ENCODE measurements around the gene TRIM2. TPM values are rescaled to one million over a fixed set of nuclear protein-coding genes. Genes with fewer than 3 reads are reported as not detected.
A peak's percentile ranks its signal among the peaks of the same experiment; 100 is the strongest.

TRIM2 gene
- total RNA-seq, 1 experiment from 2014 or later: 18.9 TPM

DNA sequence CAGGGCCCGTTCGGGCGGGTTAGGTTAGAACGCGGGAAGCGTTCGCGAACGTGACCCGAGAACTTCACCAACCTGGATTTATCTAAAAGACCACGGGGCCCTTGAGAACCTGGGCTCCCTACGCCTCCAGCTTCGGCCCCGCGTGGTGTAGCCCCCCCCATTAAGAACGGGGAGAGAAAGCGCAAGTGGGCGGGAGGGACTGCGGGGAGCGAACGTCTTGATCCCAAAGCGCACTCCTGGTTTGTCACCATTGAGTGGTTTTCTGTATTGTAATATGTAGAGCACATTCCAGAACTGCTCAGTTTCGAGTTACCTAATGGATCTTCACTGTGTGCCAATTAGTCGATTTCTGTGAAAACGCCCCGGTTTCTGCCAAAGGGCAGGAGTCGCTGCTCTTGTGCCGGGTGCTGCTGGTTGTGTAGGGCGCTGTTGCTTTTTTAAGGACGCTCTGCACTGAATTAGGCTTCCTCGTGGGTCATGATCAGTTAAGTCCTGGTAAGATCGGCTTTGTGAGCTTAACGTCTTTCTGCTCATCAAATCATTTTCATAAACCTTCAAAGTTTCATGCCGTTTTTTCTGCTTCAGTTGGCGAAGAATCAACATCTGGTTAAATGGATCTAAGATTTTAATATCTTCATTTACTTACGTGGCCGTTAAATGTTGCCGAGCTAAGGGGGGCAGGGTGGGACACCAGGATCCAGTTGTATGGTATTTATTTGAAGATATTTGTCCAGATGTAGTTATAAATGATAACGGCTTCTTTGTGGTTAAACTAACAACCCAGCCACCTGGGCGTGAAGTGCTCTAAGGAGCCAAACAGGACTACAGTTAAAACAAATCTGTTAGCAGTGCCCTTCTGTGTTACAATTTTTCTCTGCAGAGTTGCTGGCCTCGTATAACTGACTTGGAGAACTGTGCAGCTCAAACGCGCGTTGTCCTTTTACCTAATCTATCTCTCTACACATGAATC is 141.1 kb downstream of the TRIM2 start:
- peak overlapping the region; percentile 87 for H3K4me3 ChIP-seq (ENCODE audit: low read length)
- peak overlapping the region; percentile 51 for H3K27ac ChIP-seq (ENCODE audit: low read length)
- H3F3A ChIP-seq (ENCODE audit: low read length, unreplicated experiment): no peaks in the 10 kb centered on the region
- TSS peak; percentile 36 for BruUV-seq (replicated peaks)
- H3K36me3 ChIP-seq (ENCODE audit: low read depth, low read length): peaks cover 4% of the 10 kb centered on the region
- H3K9ac ChIP-seq (ENCODE audit: low read length): peak overlapping the region; percentile 97
- POLR2A ChIA-PET (ENCODE audit: unreplicated experiment): interaction anchor here (0.6 to 1.0 kb wide), 4 partner anchors 73 to 308 kb away, joined by 3 to 4 read pairs (median 4); no protein-coding TSS in a partner anchor
- peaks cover 54% of the 10 kb centered on the region for H3K79me2 ChIP-seq (ENCODE audit: low read length)
- ATAC-seq (peak; percentile 54), DNase-seq (peak; percentile 50)
- no peaks in the 10 kb centered on the region for H3K9me3 ChIP-seq (ENCODE audit: low read length)
- H3K4me2 ChIP-seq (ENCODE audit: low read length): peak overlapping the region; percentile 92
- peaks cover 36% of the 10 kb centered on the region for H3K4me1 ChIP-seq (ENCODE audit: insufficient read depth, low read length)
- 0 out of 2 replicates have a peak, but pooled peaks cover 3% of the 10 kb centered on the region for H4K20me1 ChIP-seq (ENCODE audit: low read length)
- intact Hi-C loops (cut with micrococcal nuclease): loop anchor here (2.0 to 10.0 kb wide), 4 partner anchors 88 to 407 kb away; partner anchors contain the start of gene TMEM131L
- H3K9me2 ChIP-seq (replicated peaks; ENCODE audit: low read length): no peaks in the 10 kb centered on the region
- no peaks in the 10 kb centered on the region for H3K27me3 ChIP-seq (ENCODE audit: low read length)
- CTCF ChIA-PET: interaction anchor here (0.6 to 2.0 kb wide), 4 partner anchors 63 to 229 kb away, joined by 3 to 17 read pairs (median 6); no protein-coding TSS in a partner anchor
- peak overlapping the region; percentile 94 for H2AFZ ChIP-seq (ENCODE audit: low read length)
- no peak for TF ChIP-seq EZH2phosphoT487 (IDR thresholded peaks at IDR 0.05; ENCODE audit: borderline replicate concordance, low read length)
- TF ChIP-seq, protein P1, sequence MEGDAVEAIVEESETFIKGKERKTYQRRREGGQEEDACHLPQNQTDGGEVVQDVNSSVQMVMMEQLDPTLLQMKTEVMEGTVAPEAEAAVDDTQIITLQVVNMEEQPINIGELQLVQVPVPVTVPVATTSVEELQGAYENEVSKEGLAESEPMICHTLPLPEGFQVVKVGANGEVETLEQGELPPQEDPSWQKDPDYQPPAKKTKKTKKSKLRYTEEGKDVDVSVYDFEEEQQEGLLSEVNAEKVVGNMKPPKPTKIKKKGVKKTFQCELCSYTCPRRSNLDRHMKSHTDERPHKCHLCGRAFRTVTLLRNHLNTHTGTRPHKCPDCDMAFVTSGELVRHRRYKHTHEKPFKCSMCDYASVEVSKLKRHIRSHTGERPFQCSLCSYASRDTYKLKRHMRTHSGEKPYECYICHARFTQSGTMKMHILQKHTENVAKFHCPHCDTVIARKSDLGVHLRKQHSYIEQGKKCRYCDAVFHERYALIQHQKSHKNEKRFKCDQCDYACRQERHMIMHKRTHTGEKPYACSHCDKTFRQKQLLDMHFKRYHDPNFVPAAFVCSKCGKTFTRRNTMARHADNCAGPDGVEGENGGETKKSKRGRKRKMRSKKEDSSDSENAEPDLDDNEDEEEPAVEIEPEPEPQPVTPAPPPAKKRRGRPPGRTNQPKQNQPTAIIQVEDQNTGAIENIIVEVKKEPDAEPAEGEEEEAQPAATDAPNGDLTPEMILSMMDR (conservative IDR thresholded peaks at IDR 0.05; ENCODE audit: low read depth, low read length): no peak
- no peak for TF ChIP-seq EZH2 (IDR thresholded peaks at IDR 0.05; ENCODE audit: low read length, unreplicated experiment)

DNA sequence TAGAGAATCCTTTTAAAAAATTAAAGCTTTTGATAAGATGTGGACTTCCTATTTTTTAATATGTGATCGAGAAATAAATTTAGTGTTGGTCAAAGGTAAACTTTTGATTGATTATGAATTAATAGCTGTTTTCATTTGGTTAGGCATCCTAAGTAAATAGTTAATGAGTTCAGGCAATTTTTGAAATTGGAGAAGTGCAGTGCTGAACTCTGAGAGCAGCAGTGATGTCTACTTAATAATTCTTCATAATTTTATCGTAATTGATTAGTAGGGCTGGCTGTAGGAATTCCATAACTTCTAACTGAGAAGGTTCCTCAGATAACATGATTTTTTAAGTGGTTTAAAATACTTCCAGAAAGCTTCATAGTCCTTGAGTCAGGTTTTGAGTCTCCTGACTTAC is 141.8 kb downstream of the TRIM2 start:
- ATAC-seq (no peak), DNase-seq (no peak)
- ChIA-PET CTCF (interaction anchor here (1.5 to 2.0 kb wide), 2 partner anchors 119 to 228 kb away, joined by 4 to 17 read pairs; no protein-coding TSS in a partner anchor), POLR2A (ENCODE audit: unreplicated experiment) (interaction anchor here (0.6 to 1.0 kb wide), 3 partner anchors 81 to 307 kb away, joined by 3 to 4 read pairs (median 4); no protein-coding TSS in a partner anchor)
- Histone ChIP-seq H3K27ac (ENCODE audit: low read length) (no peak overlapping the region), H3K9me2 (replicated peaks; ENCODE audit: low read length) (no peaks in the 10 kb centered on the region), H3K9me3 (ENCODE audit: low read length) (no peaks in the 10 kb centered on the region), H3K36me3 (ENCODE audit: low read depth, low read length) (peaks cover 8% of the 10 kb centered on the region), H3K4me3 (ENCODE audit: low read length) (peak overlapping the region; percentile 87), H3K79me2 (ENCODE audit: low read length) (peaks cover 55% of the 10 kb centered on the region), H3K9ac (ENCODE audit: low read length) (peak overlapping the region; percentile 97; the same call in 1 of the 2 replicates), H3K4me1 (ENCODE audit: insufficient read depth, low read length) (peaks cover 36% of the 10 kb centered on the region), H3F3A (ENCODE audit: low read length, unreplicated experiment) (no peaks in the 10 kb centered on the region), H3K27me3 (ENCODE audit: low read length) (no peaks in the 10 kb centered on the region), H3K4me2 (ENCODE audit: low read length) (peak overlapping the region; percentile 92), H2AFZ (ENCODE audit: low read length) (no peak overlapping the region), H4K20me1 (ENCODE audit: low read length) (0 out of 2 replicates have a peak, but pooled peaks cover 3% of the 10 kb centered on the region)
- BruUV-seq (replicated peaks): no TSS peak
- TF ChIP-seq, protein P1 (conservative IDR thresholded peaks at IDR 0.05; ENCODE audit: low read depth, low read length): no peak
- TF ChIP-seq EZH2phosphoT487 (IDR thresholded peaks at IDR 0.05; ENCODE audit: borderline replicate concordance, low read length) (no peak), EZH2 (IDR thresholded peaks at IDR 0.05; ENCODE audit: low read length, unreplicated experiment) (no peak)
- intact Hi-C loops (cut with micrococcal nuclease): loop anchor here (5.0 to 10.0 kb wide), 3 partner anchors 119 to 406 kb away; partner anchors contain the start of gene TMEM131L

Measured in PC-3 (cell line).